GM10266 (cell line): Measurements from ENCODE around the gene RNF32.

Source experiments
- DNase-seq: peaks from one replicate; pipeline ENCODE4 v3.0.0; 2012; ENCODE audit errors: extremely low spot score
- TF ChIP-seq, protein P1 (sequence below): IDR thresholded peaks from 2 replicates; pipeline ENCODE4 v1.5.1; 2012; ENCODE audit warnings: mild to moderate bottlenecking, low read depth; ENCODE audit not compliant: control insufficient read depth, insufficient read depth; ENCODE audit errors: missing control alignments

RNF32 gene

DNA sequence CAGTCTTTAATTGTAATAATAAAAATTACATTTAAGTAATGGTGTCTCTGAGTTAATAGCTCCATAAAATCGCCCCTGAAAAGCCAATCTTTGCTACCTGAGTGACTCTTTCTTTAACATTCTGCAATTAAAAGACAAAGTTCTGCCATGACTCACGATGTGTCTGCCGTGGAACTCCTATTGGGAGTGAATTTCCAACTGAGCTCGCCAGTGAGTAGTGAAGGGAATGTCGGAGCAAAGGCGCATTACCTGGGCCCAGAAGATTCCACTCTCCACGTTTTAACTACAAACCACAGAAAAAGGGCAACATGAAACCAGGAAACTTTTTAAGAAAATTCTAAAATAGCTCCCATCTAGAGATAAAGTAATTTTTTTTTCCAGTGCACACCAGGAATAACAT lies 36.9 kb upstream of the RNF32 start:
- TF ChIP-seq, protein P1, sequence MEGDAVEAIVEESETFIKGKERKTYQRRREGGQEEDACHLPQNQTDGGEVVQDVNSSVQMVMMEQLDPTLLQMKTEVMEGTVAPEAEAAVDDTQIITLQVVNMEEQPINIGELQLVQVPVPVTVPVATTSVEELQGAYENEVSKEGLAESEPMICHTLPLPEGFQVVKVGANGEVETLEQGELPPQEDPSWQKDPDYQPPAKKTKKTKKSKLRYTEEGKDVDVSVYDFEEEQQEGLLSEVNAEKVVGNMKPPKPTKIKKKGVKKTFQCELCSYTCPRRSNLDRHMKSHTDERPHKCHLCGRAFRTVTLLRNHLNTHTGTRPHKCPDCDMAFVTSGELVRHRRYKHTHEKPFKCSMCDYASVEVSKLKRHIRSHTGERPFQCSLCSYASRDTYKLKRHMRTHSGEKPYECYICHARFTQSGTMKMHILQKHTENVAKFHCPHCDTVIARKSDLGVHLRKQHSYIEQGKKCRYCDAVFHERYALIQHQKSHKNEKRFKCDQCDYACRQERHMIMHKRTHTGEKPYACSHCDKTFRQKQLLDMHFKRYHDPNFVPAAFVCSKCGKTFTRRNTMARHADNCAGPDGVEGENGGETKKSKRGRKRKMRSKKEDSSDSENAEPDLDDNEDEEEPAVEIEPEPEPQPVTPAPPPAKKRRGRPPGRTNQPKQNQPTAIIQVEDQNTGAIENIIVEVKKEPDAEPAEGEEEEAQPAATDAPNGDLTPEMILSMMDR = no peak
- DNase-seq = no peak

DNA sequence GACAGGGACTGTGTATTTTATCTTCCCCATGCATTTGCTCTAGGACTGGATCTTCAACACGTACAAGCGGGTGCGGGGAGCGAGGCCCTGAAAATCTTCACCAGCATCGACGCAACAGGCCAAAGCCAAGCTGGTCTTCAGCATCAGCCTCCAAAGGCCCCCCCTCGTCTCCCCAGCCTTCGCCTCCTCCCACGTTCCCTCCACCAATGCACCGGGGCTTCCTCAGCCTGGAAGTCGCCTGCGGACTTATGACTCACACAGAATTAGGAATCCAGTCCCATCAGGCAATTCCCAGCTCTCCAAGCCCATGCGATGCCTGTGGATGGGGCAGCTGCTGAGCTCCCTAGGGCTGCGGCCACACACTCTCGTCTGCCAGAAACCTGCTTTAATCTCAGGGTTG lies 36.3 kb upstream of the RNF32 start:
- TF ChIP-seq, protein P1 = no peak
- DNase-seq = no peak

DNA sequence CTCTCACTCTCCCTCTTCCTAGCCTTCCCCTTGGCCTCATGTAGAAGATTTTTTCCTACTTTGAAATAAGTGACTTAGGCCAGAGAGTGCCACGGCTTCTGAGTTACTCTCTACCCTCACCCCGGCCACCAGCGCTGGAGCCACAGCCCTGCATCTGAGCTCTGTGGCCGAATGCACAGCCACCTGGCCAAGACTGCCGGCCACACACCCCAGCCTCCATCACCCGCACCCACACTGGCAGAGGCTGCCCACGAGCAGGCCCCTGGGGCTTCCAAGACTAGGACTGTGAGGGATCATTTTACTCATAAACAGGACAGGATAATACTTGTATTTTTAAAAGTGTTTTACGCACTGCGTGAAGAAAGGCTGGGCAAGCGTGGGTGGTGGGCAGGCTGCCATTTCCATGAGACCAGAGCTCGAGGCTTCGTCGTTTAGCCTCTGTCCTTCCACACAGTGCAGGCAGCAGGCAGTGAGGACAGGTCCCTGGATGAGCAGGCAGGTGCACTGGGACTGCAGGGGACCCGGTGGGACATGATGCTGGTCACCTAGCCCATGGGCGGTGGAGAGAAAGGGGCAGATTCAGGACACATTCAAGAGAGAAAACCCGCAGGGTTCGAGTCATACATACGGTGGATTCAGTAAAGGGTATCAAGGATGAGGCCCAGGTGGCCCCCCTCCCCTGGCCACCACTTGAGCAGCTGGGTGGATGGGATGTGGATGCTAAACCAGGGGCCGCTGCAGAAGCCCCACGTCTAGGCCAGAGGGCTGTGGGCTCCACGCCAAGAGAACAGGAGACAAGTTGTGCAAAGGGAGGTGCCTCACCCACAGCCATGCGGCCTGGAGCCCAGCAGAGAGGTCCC lies 35.5 kb upstream of the RNF32 start:
- TF ChIP-seq, protein P1 = no peak
- DNase-seq = no peak

DNA sequence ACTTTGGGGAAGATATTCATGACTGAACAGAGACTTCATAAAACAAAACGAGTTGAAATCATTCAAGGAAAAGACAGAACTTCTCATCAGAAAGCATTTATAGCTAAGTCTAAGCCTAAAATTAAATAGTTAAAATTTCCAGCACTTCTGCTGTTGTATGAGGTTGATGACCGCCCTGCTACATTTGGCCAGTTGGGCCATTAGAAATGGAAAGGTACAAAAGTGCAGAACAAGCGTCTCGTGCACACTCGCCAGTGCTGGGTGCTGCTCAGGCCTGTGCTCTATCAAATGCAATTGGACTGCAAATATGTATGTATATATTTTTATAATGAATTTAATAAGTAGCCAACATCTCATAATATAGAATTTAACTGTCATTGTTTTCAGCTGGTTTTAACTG lies 34.4 kb upstream of the RNF32 start:
- TF ChIP-seq, protein P1 = no peak
- no peak for DNase-seq

DNA sequence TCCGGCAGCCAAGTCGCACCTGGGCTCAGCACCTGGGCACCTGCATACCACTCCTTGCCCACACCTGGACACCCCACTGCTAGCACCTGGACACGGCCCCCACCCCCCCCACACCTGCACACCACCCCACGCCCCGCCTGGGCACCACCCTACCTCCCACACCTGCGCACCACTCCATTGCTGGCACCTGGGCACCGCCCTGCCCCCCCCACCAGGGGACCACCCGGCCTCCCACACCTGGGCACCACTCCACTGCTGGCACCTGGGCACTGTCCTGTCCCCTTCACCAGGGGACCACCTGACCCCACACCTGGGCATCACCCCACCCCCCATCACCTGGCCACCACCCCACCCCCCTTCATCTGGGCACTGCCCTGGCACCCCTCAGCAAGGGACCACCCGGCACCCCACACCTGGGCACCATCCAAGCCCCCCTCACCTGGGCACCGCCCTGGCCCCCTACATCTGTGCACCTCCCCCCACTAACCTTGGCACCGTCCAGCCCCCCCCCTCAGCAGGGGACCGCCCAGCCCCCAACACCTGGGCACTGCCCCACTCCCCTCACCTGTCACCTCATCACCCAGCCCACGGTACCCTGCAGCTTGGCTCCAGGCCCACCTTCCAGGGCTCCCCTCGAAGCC lies 33.8 kb upstream of the RNF32 start:
- no peak for DNase-seq
- TF ChIP-seq, protein P1 = no peak

DNA sequence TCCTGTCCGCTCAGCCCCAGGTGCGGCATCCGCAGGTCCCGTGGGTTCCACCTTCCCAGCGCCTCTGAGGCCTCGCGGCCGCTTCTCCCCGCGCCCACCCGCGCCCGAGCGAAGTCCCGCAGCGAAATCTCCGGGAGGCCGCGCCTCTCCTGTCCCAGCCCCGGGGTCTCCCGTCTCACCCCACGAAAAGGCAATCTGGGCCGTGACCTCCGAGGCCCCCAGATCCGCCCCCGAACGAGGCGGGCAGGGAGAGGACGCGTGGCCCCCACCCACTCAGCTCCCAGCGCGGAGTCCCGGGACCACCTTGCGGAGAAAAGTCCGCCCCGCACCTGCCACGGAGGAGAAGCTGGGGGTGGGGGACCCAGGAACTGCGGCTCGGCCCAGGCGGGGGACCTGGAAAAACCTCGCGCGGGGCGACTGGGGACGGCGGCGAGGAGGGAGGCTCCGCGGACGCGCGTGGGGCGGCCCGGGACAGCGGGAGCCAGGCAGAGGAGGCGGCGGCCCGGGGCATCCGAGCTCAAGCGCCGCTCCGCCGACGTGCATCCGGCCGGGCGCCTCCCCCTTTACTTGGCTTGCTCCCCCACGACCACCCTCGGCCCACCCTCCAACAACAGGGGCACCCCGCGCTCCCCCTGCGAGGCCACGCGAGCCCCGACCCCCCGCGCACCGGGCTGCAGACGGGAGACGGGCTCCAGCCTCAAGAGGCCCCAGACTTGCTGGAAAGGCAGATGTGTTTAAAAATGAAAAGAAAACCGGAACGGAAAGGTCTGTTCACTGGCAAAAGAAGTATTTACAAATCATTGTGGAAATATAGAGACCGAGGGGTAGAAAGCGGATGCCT lies 33.0 kb upstream of the RNF32 start:
- TF ChIP-seq, protein P1 = no peak
- no peak for DNase-seq
